GDM1 (cell line): ENCODE data around the gene STRA8.

Source experiments
- DNase-seq: peaks from one replicate; lab custom pipeline; 2025; lab: John Stamatoyannopoulos, UW

The STRA8 gene, protein sequence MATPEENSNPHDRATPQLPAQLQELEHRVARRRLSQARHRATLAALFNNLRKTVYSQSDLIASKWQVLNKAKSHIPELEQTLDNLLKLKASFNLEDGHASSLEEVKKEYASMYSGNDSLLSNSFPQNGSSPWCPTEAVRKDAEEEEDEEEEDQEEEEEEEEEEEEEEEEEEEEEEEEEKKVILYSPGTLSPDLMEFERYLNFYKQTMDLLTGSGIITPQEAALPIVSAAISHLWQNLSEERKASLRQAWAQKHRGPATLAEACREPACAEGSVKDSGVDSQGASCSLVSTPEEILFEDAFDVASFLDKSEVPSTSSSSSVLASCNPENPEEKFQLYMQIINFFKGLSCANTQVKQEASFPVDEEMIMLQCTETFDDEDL

DNA sequence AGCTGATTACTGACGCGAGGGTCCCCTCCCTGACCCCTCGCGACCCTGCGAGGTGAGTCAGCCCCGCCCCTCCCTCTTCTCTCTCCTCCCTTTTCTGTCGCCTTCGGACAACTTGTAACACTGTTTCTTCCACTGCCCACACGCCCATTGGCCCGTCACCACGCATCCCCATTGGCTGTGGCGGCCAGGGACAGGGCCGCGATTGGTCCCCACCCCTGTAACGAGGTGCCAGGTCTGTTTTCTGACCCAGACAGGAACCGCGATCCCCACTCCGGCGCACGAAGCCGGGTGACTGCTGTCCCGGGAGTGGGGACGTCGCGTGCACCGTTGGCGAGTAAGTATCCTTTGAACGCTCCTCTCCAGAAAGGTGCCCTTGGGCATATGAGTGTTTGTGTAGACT, at the start of gene STRA8:
Gene STRA8, plus strand, starts transcription at position 269 of the 400 bp plus-strand sequence. CDS start 6,687 bp downstream, outside the sequence.
- no peak for DNase-seq

DNA sequence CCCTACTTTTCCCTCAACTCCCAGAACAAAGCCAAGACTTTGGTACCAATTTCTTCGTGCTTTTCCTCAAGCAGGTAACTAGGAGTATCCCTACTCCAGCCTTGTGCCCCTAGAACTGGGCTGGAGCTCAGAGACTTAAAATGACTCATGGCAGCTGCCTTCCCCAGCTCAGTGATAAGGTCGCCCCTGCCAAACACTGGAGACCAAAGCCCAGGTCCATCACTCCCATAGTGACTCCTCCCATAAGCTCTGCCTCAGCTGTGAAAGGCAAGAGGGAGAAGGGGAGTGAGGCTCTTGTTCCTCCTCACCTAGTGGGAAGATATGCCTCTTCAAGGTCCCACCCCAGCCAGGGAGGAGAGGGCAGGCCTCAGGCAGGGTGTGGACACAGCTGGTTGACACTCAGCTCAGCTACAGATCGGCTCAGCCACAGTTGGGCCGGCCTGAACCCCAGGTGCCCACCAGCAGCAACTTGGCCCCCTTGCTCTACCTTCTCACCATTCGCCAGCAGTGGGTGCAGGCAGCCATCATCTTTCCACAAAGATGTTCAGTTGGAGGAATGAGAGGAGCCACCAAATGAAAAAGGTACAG, 49.3 kb upstream of the STRA8 start:
- no peak for DNase-seq

DNA sequence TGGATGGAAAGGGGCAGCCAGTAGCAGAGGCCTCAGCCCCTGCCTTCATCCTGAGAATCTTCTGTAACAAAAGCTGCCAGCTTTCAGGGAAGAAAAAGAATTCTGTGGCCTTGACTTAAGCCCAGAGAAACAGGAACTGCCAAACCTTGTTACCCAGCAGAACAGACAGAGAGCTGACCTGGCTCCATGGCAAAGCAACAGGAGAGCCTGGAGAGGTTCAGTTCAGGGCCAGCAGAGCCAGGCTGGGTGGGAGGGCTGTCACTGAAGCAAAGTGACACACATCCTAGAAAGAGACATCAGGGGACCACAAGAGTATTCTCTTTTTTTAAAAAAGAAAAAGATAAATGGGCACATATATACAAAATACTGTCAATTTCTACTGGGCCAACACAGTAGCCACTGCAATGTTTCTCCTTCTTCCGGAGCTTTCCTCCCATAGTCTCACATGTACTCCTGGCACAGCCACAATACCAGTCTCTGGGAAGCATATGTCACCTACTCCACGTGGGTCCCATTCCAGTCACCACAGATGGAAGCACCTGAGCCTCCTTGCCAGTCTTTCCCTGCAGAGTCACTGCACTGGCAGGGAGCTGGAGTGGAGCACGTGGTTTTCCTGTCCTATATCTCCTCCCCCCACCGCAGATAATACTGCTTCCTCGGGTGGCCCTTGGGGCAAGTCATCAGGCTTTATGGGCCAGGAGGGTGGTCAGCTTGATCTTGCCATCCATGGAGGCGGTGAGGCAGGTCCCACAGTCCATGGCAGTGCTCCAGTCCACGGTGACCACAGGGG, 48.0 kb upstream of the STRA8 start:
- no peak for DNase-seq

DNA sequence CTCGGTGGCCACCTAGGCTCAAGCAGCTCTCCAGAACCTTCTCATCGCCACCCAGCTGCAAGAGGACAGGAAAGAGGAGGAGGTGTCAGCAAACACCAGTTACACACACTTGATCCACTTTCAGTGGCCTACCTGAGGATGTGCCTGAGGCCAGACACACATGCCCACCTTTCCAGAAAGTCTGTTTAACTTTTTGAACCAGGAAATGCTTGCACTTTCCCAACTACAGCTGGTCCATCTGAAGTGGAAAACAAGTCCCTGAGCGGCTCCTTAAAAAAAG, 47.4 kb upstream of the STRA8 start:
- no peak for DNase-seq

DNA sequence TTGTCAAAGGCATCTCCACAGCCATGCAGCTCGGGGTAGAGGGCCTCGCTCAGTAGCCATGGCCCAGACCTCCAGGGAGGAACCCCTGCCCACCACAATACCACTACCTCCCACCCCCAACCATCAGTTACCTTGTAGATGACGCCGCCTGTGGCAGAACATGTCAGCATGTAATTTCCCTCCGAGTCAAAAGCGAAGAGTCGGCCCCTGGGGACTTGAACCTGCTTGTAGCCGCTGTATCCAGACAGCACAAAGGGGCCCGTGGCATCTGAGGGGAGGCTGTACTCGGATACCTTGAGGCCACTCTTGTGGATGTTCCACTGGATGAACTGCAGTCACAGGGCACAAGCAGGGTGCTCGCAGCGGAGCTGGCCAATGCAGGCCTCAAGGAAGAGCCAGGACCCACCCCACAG, 46.8 kb upstream of the STRA8 start:
- no peak for DNase-seq

DNA sequence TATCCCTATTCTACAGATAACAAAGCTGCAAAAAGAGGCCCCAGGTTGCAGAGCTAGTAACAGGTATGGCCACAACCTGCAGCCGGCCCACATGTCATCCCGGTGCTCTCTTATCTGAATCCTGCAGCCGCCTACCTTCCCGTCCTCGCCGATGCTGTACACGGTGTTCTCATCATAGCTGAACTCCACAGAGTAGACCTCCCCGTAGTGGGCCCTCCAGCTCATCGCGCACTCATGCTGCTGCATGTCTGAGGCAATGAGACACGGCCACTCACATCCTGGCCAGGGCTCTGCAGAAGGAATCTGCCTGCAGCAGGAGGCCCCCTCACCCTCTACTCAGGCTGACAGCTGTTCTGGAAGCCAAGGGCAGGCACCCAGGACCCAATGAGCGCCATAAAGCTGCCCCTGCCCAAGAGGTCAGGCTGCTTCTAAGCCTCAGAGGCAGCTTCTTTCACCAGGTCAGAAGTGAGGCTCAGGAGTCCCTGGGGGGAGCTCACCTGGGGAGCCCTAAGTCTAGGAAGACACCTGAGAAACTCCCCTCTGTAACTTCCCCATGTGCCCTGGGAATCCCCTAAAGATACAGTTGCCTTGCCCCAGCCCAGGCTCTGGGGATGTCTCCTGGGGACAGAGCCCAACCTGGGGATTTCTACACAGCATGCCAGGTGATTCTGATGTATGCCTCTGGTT, 45.2 kb upstream of the STRA8 start:
- no peak for DNase-seq

DNA sequence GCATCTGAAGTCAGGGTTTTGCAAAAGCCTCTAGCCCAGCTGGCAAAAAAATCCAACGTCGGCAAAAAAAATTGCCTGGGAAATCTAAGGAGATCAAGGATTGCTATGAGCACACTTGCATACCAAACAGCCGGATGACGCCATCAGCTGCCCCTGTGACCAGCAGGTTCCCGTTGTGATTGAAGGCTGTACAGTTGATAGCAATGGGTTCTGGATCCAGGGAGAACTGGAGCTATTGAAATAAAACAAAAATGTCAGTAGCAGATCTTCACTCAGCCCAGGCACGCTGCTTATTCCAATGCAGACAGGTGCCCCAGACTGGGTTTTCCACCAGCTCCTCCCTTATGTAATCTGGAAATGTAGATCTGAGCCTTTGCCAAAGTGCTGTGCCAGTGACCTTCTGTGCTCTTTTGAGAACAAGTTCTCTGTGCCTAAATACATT, 44.4 kb upstream of the STRA8 start:
- no peak for DNase-seq

DNA sequence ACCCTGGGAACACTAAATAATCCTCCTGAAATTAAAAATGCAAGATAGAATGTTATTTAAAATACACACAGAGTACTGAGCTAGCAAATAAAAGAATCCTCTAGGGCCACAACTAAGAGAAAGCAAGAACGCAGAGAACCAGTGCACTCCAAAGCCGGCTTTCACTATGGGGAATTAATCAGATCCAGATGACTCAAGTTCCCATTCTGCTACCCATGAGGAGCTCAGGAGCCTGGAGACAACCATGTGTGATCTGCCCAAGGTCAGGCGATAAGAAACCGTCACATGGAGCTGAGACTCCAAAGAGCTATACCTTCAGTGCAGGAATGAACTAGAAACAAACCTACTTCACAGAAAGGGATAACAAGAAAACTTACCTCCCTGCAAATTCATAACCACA, 43.7 kb upstream of the STRA8 start:
- DNase-seq: no peak

DNA sequence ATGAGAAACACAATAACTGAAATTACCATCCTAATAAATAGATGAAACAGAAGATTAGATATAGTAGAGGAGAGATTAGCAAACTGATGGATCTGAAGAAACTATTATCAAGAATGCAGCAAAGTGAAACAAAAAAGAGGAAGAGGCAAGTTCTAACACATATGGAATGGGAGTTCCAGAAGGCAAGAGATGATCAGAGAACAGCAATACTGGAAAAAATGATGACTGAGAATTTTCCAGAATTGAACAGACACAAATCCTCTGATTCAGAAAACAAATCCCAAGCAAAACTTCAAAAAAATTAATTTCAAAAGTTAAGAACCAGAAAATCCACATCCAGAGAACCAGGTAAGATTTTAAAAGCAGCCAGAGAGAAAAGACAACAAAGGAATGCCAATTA, 42.9 kb upstream of the STRA8 start:
- DNase-seq: no peak

DNA sequence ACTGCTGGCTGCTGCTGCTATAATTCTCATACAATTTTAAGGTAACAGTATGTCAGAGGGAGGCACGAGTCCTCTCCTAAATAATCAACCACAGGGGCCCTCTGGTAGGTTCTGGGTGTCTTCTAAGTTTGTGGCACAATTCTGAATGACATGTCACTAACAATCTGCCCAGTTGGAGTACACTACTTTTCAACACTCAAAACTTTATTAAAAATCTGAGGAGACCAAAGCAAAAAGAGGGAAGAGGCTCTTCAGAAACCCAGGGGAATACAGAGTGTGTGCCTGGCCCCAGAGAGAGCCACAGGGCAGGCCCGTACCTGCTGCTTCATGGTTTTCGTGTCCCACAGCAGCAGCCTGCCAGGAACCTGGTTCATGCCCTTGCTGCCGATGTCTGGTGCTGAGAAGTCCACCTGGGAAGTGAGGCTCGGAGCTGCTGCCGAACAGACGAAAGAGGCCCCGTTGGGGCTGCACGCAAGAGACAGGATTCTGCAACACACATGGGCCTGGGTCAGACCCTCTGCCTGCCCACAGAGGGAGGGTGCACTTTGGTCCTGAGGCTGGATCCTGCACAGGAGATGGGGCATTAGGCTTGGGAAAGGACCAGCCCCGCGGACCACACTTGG, 40.6 kb upstream of the STRA8 start:
- DNase-seq: no peak

DNA sequence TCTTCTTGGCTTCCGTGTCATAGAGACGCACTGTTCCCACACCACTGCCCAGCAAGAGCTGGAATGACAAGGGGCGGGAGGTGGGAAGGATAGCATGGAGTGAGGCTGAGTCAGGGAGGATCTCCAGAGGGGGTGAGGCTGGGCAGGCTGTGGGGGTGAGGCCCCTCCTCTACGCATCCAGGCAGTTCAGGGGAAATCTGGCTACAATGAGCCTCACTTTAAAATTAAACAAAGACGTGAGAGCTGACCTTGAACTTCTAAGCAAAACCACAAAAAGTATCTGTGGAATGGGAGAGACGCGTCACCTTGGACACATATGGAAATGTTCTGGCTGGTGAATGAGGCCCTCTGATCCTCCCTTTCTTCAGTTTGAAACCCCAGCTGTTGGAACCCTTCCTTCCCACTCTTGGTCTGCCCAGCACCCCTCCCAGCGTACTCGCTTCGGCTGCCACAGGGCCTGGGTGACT, 40.0 kb upstream of the STRA8 start:
- no peak for DNase-seq

DNA sequence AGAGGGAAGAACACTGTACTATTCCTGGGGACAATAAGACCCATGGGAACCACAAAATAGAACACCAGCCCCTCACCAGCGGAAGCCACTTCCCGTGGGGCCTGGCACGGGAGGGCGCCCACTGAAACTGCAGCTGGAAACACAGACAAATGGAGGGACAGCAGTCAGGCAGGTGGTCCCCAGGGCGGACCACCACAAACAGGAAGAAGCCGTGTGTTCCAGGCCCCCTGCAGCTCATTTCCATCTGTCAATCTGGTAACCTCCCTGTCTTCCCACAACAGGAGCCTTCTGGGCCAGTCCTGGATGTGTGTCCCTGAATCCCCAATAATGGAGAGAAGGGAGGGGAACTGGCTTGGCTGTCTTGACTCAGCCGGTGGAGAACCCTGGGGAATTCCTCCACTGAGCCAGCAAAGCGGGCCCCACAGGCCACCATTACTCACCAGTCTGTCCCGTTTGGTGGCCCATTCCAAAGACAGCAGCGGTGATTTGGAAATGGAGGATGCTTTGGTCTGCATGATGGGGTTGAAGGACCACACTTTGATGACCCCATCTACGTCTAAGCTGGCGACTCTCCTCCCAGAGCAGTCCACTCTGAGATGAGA, 39.0 kb upstream of the STRA8 start:
- DNase-seq: no peak

DNA sequence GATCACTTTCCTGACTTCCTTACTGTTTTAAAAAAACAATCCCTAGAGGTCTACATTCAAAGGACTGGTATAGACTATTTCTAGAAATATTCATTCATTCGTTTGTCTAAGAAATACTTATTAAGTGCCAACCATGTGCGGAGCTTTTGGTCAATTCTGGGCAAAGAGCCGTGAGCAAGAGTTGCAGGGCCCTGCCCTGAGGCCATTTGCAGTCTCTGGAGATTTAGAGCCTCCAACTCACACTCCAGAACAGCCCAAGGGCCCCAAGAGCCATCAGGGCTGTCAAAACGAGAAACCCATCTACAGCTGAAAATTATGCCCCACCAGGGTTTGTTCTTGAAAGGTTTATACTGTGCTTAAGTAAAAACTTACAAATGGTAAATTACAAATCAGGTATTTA, 38.5 kb upstream of the STRA8 start:
- no peak for DNase-seq

DNA sequence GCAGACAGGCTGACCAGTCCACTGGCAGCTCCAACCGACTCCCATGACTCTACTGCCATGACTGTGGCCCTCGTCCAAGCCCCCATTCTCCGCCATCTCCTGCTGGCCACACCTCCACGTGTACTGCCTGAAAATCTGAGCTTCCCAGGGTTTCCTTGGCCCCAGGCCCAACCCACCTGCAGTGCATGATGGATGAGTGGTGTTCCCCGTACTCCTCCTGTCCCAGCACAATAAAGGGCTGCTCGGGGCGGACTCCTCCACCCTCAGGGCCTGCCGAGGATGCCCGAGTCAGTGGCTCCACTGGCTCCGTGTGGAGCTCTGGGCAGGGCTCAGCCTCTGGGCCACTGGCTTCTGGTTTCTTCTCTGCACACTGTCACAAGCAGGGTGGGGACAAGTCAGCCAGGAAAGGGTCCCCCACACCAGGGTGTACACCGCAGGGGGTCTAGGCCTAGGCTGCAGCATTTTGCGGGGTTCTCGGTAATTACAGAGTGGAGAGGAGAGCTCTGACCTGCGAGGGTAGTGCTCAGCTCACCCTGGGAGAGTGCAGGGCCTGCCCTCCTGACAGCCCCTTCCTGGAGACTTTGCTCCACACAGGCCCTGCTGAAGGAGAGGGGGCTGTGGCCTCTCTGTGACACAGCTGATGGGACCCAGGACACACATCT, 37.5 kb upstream of the STRA8 start:
- no peak for DNase-seq

DNA sequence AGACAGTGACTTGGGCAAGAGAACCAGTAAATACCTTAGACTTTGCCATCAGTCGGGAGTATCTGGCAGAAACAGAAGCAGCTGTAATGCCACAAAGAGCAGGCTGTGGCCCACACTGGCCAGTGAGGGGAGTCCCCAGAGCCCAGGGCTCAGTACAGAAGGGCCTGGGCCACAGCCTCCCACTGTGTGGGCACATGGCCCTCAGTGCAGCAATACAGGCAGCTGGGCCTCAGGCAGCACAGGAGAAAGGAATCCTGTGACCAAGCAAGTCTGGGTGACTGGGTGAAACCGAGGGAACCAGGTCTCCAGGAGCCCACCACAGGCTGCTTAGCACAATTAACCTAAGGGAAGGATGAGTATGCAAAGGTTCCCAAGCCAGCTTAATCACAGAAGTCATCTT, 36.3 kb upstream of the STRA8 start:
- no peak for DNase-seq

DNA sequence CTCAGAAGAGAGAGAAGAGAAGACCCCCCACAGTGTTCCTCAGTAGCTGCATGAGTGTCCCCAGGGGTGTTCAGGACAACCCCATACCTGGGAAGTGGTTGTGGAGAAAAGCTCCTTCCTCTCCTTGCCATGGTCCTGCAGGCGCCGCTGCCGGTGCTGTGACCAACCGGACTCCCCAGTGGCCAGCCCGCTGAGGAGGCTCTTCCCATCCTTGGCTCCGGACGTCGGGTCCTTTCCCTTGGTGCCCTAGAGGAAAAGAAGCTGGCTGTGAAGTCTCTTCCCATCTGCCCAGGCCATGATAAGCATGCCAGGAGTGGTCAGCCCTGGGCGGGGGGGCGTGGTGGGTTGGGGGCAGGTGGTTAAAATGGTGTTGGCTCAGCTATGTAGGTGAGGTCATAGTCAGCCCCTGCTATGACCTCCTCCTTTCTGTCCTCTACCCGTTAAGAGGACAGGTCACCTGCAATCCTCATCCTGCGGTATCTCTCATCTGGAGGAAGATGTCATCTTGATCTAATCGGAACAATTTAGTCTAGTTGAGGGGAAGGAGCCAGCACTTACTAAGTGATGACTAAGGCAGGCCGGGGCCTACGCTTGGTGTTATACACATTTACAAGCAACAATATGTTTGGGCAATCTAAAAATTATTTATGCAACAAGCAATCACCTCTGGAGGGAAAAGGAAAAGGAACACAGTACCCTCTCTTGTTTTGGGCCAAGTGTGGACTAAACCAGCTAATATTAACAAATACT, 35.6 kb upstream of the STRA8 start:
- DNase-seq: no peak

DNA sequence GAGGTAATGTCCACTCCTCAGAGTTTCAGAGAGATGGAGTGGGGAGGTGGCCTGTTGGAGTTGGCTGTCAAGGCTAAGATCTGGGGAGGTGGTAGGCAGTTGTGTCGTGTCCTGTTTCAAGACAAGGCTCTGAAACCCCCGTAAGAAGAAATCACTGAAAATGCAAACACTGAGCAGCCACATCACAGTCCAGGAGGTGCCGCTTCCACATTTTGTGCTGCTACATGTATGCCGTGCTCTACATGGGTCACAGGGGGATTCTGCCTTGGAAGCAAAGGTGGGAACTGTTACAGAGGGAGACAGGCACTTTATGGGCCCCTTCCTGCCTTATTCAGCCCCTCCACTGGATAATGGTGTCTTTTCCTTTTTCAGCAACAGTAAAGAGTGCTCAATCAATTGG, 34.2 kb upstream of the STRA8 start:
- DNase-seq: no peak

DNA sequence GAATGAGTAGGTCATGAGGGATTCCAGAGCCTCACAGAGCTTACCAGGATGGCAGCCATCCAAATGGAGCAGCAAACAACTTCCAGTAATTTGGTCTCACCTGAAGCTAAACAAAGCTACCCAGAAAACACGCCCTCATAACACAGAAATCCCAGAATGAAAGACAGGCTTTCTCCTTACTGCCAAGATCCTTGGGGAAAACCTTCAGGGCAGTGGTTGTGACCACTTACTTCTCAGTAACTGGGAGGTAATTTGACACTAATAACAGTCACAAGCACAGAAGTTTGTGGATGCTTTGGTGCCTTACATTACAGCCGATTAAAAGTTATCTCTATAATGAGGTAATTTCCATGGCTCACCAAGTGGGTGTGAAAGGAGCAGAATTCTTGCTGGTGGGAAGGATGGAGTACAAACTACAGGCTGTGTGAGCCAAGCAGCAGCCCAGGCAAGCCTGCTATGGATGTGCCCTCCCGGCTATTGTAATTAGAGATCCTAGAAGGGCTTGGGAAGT, 32.8 kb upstream of the STRA8 start:
- DNase-seq: no peak

DNA sequence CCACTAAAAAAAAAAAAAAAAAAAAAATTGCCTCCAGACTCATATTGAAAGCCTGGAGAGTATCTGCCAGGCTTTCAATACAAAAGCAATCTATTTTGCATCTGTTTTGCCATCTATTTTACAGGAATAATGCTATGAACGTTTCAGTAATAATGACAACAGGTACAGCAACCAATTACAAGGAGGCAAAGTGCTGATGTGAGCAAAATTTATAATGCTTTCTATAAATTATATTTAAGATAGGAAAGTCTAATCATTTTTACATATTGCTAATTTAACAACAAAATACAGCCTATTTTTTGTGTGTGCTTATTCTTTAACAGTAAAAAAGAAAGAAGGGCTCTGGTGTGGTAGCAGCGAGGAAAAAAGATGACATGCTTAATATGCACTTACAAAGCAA, 32.3 kb upstream of the STRA8 start:
- DNase-seq: no peak

DNA sequence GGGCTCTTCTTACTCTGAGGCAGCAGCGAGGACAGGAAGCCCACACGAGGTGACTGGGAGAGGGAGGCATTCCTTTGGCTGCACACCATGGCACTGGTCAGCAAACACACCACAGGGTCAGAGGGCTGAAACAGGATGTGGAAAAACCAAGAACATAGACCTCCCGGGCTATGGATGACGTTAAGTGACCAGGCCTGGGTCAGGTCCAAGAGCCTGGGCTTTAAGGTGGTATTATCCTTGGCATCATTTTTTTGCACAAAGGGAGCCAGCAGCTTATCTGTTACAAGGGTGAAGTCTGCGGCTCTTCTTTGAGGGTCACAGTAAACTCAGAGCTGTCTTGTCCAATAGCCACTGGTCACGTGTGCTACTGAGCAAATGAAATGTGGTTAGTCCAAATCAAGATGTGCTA, 29.3 kb upstream of the STRA8 start:
- DNase-seq: no peak
